Neural cell (in vitro differentiated cells): ENCODE data around the gene PRR5L. TPM values are rescaled to one million over a fixed set of nuclear protein-coding genes. Genes with fewer than 3 reads are reported as not detected.

Experiments used
- H2AFZ ChIP-seq: fragments of 200-600, 300-800 bp; sonication (generic), shearing (Covaris generic); 2 replicates; pipeline ENCODE4 v1.6.0; 2014; ENCODE audit warnings: low read depth, mild to moderate bottlenecking, antibody characterized with exemption, low read length, moderate library complexity
- H3F3A ChIP-seq: fragments of 200-600 bp; shearing (Covaris generic); 2 replicates; pipeline ENCODE4 v1.6.1; 2016; ENCODE audit warnings: mild to moderate bottlenecking, moderate library complexity, mixed read lengths, antibody characterized with exemption, low read length; ENCODE audit not compliant: insufficient read depth, poor library complexity, severe bottlenecking
- H3K27ac ChIP-seq: fragments of 200-600, 300-800 bp; sonication (generic), shearing (Covaris generic); 2 replicates; pipeline ENCODE4 v1.5.1; 2014; ENCODE audit warnings: mild to moderate bottlenecking, low read length, moderate library complexity
- H3K27me3 ChIP-seq: fragments of 300-800, 200-600 bp; sonication (generic), shearing (Covaris generic); 2 replicates; pipeline ENCODE4 v1.6.0; 2014; ENCODE audit warnings: mild to moderate bottlenecking, low read depth, low read length, moderate library complexity; ENCODE audit not compliant: insufficient read depth
- H3K36me3 ChIP-seq: fragments of 300-800, 200-600 bp; sonication (generic), shearing (Covaris generic); 2 replicates; pipeline ENCODE4 v1.5.1; 2014; ENCODE audit warnings: mild to moderate bottlenecking, antibody characterized with exemption, low read length, moderate library complexity; ENCODE audit not compliant: insufficient read depth
- H3K4me2 ChIP-seq: fragments of 300-800, 200-600 bp; sonication (generic), shearing (Covaris generic); 2 replicates; pipeline ENCODE4 v1.6.0; 2014; ENCODE audit warnings: mild to moderate bottlenecking, low read length
- H3K4me3 ChIP-seq: fragments of 300-800, 200-600 bp; sonication (generic), shearing (Covaris generic); 2 replicates; pipeline ENCODE4 v1.5.1; 2014; ENCODE audit warnings: mild to moderate bottlenecking, low read length, moderate library complexity
- H3K79me2 ChIP-seq: fragments of 200-600 bp; shearing (Covaris generic); replicated peaks from 2 replicates; pipeline ENCODE4 v1.6.0; 2014; ENCODE audit warnings: mild to moderate bottlenecking, low read length, moderate library complexity; ENCODE audit not compliant: insufficient read depth
- H3K9ac ChIP-seq: fragments of 300-800, 200-600 bp; sonication (generic), shearing (Covaris generic); 2 replicates; pipeline ENCODE4 v1.6.1; 2016; ENCODE audit warnings: mild to moderate bottlenecking, low read length, mixed read lengths
- H3K9me2 ChIP-seq: fragments of 200-600 bp; shearing (Covaris generic); 2 replicates; pipeline ENCODE4 v1.6.1; 2016; ENCODE audit warnings: mild to moderate bottlenecking, low read length, mixed read lengths; ENCODE audit not compliant: insufficient read depth
- H3K9me3 ChIP-seq: fragments of 200-600, 300-800 bp; sonication (generic), shearing (Covaris generic); 2 replicates; pipeline ENCODE4 v1.6.1; 2016; ENCODE audit warnings: mild to moderate bottlenecking, mixed run types, low read length, moderate library complexity, mixed read lengths
- H4K20me1 ChIP-seq: fragments of 200-600 bp; shearing (Covaris generic); 2 replicates; pipeline ENCODE4 v1.6.1; 2016; ENCODE audit warnings: mild to moderate bottlenecking, mixed run types; ENCODE audit not compliant: insufficient read depth
- CTCF ChIP-seq: fragments of 450-650 bp; IDR thresholded peaks from 2 replicates; pipeline ENCODE4 v1.5.1; 2014; ENCODE audit warnings: antibody characterized with exemption, mild to moderate bottlenecking, moderate library complexity; ENCODE audit not compliant: poor library complexity, severe bottlenecking
- EP300 ChIP-seq: fragments of 450-650 bp; conservative IDR thresholded peaks from 2 replicates; pipeline ENCODE4 v1.6.1; 2014; ENCODE audit warnings: antibody characterized with exemption, mild to moderate bottlenecking, moderate library complexity; ENCODE audit not compliant: poor library complexity, severe bottlenecking
- EZH2 ChIP-seq: fragments of 200-600, 300-800 bp; shearing (Covaris generic), sonication (generic); IDR thresholded peaks from 2 replicates; pipeline ENCODE4 v1.6.1; 2014; ENCODE audit warnings: antibody characterized with exemption, low read length, borderline replicate concordance, mild to moderate bottlenecking; ENCODE audit not compliant: insufficient read depth, poor library complexity, severe bottlenecking
- MXI1 ChIP-seq: fragments of 450-650 bp; conservative IDR thresholded peaks from 2 replicates; pipeline ENCODE4 v1.6.1; 2014; ENCODE audit warnings: antibody characterized with exemption, mild to moderate bottlenecking; ENCODE audit not compliant: poor library complexity, severe bottlenecking
- POLR2AphosphoS5 ChIP-seq: IDR thresholded peaks from 2 replicates; pipeline ENCODE4 v1.6.1; 2012
- RAD21 ChIP-seq: fragments of 450-650 bp; conservative IDR thresholded peaks from 2 replicates; pipeline ENCODE4 v1.6.1; 2014; ENCODE audit warnings: antibody characterized with exemption, mild to moderate bottlenecking, moderate library complexity
- REST ChIP-seq: IDR thresholded peaks from 2 replicates; pipeline ENCODE4 v1.6.1; 2012; ENCODE audit warnings: borderline replicate concordance
- SMC3 ChIP-seq: fragments of 450-650 bp; conservative IDR thresholded peaks from 2 replicates; pipeline ENCODE4 v1.6.1; 2014; ENCODE audit warnings: antibody characterized with exemption, mild to moderate bottlenecking, moderate library complexity; ENCODE audit not compliant: poor library complexity
- TAF1 ChIP-seq: IDR thresholded peaks from 2 replicates; pipeline ENCODE4 v1.6.1; 2012; ENCODE audit warnings: low read depth
- polyA plus RNA-seq: library from polyadenylated mRNA; depleted of rRNA; stranded (reverse); fragments of >200 nt; gene quantifications from 2 replicates; pipeline ENCODE4 v1.2.3, GENCODE V29; 2014
- small RNA-seq, 3 experiments: library from RNA; depleted of rRNA; stranded (forward); fragments of <200 nt; gene quantifications; one replicate each; pipeline ENCODE3, GENCODE V24; 2012

The PRR5L gene
- polyA plus RNA-seq, 1 donor from 2014 or later = 0.22 TPM

- Histone ChIP-seq H4K20me1 (no peaks in the 10 kb centered on the region), H3F3A (no peaks in the 10 kb centered on the region), H3K27ac (no peak overlapping the region), H3K4me2 (no peak overlapping the region), H3K4me3 (no peak overlapping the region), H3K9me2 (no peaks in the 10 kb centered on the region), H3K36me3 (no peaks in the 10 kb centered on the region), H3K27me3 (no peaks in the 10 kb centered on the region), H3K9ac (no peak overlapping the region), H3K79me2 (peaks cover 6% of the 10 kb centered on the region), H2AFZ (no peak overlapping the region), H3K9me3 (no peaks in the 10 kb centered on the region)
- TF ChIP-seq REST = no peak
- no peak for TF ChIP-seq SMC3
- TF ChIP-seq EP300 = no peak
- TF ChIP-seq TAF1 = no peak
- no peak for TF ChIP-seq POLR2AphosphoS5
- TF ChIP-seq MXI1 = no peak
- TF ChIP-seq CTCF = no peak
- no peak for TF ChIP-seq RAD21
- TF ChIP-seq EZH2 = no peak
Measured at GRCh38 chr11:36513965-36514364, 217.9 kb downstream of the PRR5L start.

Small RNA genes within 50 kb of the gene (small RNA-seq; reads per million reads assigned to genes)
- gene AC061999.1 = 0 reads per million in 3 experiments

Other genes with a start within 250 kb of the PRR5L start
- 111 and 119 TPM in 2 replicates for gene COMMD9, start 6.9 kb upstream of the PRR5L start, polyA plus RNA-seq
- gene TRAF6, start 214.0 kb downstream of the PRR5L start, polyA plus RNA-seq = 7.5 and 9.0 TPM in 2 replicates